Fibroblast of skin of right biceps (primary cell): ENCODE results near the gene ARHGAP26.
A peak's percentile ranks its signal among the peaks of the same experiment; 100 is the strongest.

ENCODE experiments used
- DNase-seq: peaks from one replicate; pipeline ENCODE4 v3.0.0-alpha.2; 2013

Gene ARHGAP26

DNA sequence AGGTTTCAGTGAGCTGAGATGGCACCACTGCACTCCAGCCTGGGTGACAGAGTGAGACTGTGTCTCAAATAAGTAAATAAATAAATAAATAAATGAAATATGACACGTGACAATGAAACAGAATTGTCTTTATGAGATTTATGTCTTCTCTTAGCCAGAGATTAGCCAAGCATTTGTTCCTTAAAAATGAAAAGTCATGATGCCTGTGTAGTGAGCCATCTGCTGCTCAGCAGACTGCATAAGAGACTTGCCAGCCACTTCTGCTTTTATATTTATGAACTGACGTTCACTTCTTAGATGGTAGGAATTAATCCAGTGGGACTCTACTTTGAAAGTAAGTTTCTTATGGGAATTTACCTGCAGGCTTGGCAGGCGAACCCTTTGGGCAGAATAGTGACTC, 405.9 kb downstream of the ARHGAP26 start:
- DNase-seq, result no peak

DNA sequence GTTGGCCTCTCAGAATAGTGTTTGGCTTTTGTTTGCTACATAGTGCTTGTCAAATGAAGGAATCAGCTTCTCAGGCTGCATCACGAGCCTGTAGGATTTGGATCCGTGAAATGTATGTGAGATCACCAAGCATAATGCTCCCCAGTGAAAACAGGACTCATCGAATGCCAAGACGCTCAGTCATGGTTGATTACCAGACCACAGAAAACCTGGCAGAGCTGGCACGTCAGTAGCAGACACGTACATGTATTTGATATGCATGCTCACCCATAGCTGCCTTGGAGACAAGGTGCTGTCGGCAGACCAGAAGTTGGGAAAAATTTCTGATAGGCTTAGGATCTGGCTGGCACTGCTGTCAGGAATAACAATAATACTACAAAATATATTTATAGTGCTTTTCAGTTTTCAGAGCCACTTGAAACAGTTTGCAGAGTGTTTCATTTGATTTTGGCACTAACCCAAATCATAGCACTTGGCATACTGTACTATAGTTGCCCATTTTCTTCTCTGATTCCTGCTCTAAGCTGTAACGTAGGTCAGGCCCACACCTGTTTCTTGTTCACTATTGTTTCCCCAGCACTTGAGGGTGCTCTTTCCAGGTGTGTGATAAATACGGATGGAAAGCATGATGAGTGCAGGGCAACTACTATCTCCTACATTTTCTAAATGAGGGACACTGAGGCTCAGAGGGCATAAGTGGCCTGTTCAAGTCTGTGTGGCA, 407.2 kb downstream of the ARHGAP26 start:
- peak; percentile 95 for DNase-seq

DNA sequence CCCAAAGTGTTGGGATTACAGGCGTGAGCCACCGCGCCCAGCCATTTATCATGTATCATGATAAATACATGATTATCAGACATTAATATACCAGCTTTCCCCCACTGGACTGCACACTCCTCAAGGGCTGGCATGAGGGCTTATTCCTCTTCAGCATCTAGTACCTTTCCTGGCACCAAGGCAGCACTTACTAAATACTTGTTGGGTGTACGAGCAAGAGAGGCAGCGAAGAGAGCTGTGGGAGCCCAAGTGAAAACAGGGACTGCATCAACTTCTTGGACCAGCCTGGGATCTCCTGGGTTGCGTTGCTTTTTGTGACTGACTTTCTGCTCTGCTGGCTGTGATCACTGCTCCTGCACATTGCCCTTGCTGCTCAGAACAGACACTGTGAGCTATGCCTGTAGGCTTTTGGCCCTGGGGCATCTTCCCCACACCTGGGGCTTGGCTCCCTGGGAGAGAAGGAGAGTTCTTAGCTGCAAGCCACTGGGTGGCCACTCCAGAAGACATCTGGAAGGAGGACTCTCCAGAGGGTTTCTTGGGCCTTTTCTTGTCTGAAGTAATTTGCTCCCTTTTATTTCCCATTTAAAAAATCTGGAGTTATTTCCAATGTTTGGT, 409.1 kb downstream of the ARHGAP26 start:
- no peak for DNase-seq

GRCh38 chr5:143180751-143181150, 410.6 kb downstream of the ARHGAP26 start:
- no peak for DNase-seq

DNA sequence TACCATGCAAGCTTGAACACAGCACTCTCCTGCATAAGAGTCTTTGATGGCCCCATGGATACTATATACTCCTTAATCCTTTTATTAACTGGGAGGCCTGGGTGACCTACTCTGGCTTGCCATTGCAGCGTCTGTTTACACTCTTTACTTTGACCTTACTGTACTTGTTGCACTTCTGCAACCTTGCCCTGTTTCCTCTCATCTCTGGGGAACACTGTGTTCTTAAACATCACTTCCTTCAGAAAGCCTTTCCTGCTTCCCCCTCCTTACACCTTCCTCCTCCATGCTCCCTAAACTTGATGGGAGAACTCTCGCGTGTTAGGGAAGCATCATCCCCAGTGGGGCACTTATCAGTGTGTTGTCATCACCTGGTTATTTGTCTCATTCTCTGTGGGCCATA, 411.0 kb downstream of the ARHGAP26 start:
- no peak for DNase-seq

- no peak for DNase-seq
Measured at GRCh38 chr5:143182106-143182505, 411.9 kb downstream of the ARHGAP26 start.

GRCh38 chr5:143182901-143183820, 413.0 kb downstream of the ARHGAP26 start:
- DNase-seq, result no peak

DNA sequence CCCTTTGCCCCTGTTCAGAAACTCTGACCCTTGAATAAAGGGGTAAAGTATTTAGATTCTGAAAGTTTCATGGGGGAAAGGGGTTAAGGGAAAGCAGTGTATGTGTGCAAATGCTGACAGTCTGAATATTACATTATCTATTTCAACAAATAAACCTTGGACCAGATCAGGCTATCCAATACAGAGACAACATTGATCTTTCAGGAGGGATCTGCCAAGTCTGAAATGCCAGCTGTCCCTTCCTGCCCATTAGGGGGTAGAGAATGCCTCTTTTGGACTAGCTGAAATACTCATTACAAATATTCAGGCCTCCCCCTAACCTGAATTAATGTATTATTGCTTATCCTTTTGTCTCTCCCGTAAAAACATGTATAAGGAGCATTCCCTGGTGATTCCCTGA, 413.8 kb downstream of the ARHGAP26 start:
- no peak for DNase-seq

GRCh38 chr5:143186623-143187022, 416.4 kb downstream of the ARHGAP26 start:
- DNase-seq, result no peak

GRCh38 chr5:143187495-143187894, 417.3 kb downstream of the ARHGAP26 start:
- no peak for DNase-seq

GRCh38 chr5:143188083-143188482, 417.9 kb downstream of the ARHGAP26 start:
- no peak for DNase-seq

DNA sequence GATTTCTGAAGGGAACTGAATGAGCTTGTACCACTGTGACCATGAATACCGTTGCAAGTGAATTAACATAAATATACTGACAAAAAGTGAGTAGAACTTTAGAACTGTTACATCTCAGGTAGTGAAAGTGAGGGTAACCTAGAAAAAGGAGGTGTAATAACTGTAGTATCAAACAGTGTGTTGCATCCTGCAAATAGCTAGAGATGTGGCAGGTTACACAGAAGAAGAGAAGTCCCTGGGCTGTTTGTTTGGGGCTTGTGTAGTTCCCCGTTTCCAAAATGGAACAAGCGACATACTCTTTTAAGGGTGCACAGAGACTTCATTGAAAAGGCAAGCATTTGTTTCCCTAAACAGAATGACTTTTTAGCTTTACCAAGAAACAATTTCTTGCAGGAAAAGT, 418.5 kb downstream of the ARHGAP26 start:
- DNase-seq, result no peak

- DNase-seq, result no peak
Measured at GRCh38 chr5:143190260-143190810, 420.2 kb downstream of the ARHGAP26 start.

DNA sequence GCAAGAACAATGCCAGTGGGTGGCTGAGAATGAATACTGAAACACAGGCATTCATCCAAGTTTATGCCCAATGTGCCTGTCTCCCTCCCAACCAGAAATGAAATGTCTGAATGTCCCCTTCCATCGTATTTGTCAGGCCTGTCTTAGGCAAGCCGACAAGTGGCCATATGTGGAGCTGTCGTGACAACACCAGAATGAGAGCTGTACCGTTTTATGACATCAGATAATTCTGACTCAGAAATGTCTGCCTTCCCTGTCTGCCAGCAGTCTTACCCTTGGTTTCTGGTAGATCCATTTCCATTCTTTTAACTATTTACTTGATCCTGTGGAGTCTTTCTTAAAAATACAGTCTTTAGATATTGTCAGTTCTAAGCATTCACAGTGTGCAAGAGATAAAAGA, 421.5 kb downstream of the ARHGAP26 start:
- DNase-seq, result no peak

GRCh38 chr5:143192191-143192900, 422.2 kb downstream of the ARHGAP26 start:
- DNase-seq, result no peak

DNA sequence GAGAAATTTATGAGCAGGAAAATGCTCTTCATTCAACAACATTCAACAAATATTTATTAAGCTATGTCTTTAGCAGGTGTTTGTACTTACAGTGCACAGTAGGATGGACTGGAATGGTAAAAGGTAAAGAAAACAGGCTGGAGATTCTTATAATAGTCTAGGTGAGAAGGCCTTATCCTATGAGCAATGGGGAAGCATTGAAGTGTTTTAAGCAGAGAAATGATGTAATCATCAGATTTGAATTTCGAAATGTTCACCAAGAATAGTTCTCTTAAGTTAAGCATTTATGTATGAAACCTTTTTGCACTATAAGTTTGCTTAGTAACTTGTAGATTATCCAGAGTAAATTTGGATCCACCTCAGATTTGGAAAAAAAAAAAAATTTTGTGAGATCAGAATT, 424.0 kb downstream of the ARHGAP26 start:
- no peak for DNase-seq

GRCh38 chr5:143194713-143195112, 424.5 kb downstream of the ARHGAP26 start:
- no peak for DNase-seq

- DNase-seq, result no peak
Measured at GRCh38 chr5:143195491-143195890, 425.3 kb downstream of the ARHGAP26 start.

DNA sequence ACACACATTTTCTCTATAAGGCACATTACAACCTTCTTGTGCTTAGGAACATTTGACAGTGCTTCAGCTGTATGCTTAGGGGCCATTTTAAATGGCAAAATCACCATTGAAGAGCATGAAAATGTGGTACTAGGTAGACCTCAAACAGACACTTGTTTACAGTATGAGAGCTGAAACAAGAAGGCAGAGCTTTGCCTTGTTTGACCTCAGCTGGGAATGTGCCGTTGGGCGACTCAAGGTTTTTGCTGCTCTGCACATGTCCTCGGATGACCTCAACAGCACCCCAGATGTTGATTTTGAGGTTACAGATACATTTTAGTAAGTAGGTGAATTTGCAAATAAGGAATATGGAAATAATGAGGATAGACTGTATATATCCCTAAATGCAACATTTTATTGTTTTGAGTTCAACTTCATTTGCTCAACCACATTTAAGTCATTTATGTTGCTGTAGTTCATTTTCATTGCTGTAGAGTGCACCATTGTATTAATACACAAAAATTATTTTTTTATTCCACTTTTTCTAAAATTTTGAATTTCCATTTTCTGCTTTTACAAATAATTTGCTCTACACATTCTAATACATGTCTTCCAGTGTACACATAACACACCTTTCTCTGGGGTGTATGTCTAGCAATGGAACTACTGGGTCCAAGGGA, 426.6 kb downstream of the ARHGAP26 start:
- DNase-seq, result no peak

- DNase-seq, result peak; percentile 46
Measured at GRCh38 chr5:143197260-143197656, 427.1 kb downstream of the ARHGAP26 start.

DNA sequence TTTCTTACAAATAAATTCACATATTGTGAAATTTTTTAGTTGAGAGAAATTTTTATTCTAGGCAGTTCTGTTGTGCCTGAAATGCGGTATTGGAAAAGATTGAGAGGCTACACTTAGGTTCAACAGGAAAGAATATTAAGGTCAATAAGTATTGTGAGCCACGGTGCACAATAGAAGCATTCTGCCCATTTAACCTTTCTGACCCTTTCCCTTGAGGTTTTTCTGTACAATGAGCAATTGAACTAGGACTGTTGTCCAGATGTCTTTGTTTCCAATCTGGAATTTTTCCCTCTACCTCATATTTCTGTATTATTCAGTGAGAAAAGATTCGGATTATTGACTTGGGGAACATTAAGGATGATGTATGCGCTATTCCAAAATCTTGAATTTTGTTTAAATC, 428.2 kb downstream of the ARHGAP26 start:
- no peak for DNase-seq

DNA sequence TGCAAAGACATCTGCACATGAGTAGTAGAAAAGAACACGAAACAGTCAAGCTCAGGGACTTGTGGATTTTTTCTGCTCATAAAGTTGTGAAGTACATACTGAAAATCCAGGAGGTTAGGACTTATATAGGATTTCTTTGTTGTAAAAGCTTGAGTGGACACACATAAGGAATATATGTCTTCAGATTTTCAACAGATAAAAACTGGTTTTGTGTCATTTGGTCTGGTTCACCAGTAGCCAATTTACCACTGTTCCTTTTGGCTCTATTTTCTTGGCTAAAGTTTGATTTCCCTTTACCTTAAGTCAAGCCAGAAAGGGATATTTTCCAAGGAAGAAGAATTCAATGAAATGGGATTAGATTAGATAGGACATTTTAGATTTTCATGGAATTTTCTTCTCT, 429.0 kb downstream of the ARHGAP26 start:
- DNase-seq, result no peak
